Effector memory CD8-positive, alpha-beta T cell (primary cell): ENCODE results near the gene MDFIC.

Source experiments
- ATAC-seq: fragments of 150-1000 bp; cut with Tn5 transposase; replicated peaks from 2 replicates; pipeline ENCODE4 v1.10.0; 2021; ENCODE audit warnings: mild to moderate bottlenecking, moderate library complexity
- DNase-seq, 3 experiments: peaks; one replicate each; pipeline ENCODE4 v3.0.0; 2021
- H3K27ac Mint-ChIP-seq, 2 donors: one replicate each; pipeline ENCODE4 v1.8.0; 2022; ENCODE audit warnings: mild to moderate bottlenecking in 2 of 2, mixed read lengths in 2 of 2, moderate library complexity in 2 of 2
- H3K27me3 Mint-ChIP-seq, 2 donors: one replicate each; pipeline ENCODE4 v1.8.0; 2022; ENCODE audit warnings: mixed read lengths in 2 of 2
- H3K36me3 Mint-ChIP-seq: one replicate; pipeline ENCODE4 v1.8.0; 2022; ENCODE audit warnings: mild to moderate bottlenecking, moderate library complexity, mixed read lengths; ENCODE audit not compliant: insufficient read depth
- H3K4me1 Mint-ChIP-seq, 2 donors: one replicate each; pipeline ENCODE4 v1.8.0; 2022; ENCODE audit warnings: low read depth in 2 of 2, mixed read lengths in 2 of 2
- H3K4me3 Mint-ChIP-seq, 2 donors: one replicate each; pipeline ENCODE4 v1.8.0; 2022; ENCODE audit warnings: mild to moderate bottlenecking in 2 of 2, mixed read lengths in 2 of 2, moderate library complexity in 2 of 2
- H3K9me3 Mint-ChIP-seq, 2 donors: one replicate each; pipeline ENCODE4 v1.8.0; 2022; ENCODE audit warnings: mixed read lengths in 2 of 2

Gene MDFIC

GRCh38 chr7:115047958-115048720 lies 126.2 kb downstream of the MDFIC start:
- Mint-ChIP-seq H3K27me3 (peaks cover 0 to 18% of the 10 kb centered on the region in 2 donors), H3K4me1 (peaks cover 0 to 4% of the 10 kb centered on the region in 2 donors), H3K27ac (no peak overlapping the region), H3K36me3 (no peaks in the 10 kb centered on the region), H3K4me3 (no peak overlapping the region), H3K9me3 (no peaks in the 10 kb centered on the region)
- no peak for ATAC-seq
- no peak for DNase-seq

DNA sequence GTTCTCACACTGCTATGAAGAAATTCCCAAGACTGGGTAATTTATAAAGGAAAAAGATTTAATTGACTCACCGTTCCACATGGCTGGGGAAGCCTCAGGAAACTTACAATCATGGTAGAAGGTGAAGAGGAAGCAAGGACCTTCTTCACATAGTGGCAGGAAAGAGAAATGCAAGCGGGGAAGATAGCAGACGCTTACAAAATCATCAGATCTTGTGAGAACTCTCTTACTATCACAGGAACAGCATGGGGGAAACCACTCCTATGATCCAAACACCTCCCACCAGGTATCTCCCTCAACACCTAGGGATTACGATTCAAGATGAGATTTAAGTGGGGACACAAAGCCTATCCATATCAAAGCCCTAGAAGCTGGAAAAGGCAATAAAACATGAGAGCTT lies 130.8 kb downstream of the MDFIC start:
- peaks cover 4% of the 10 kb centered on the region in 2 donors for H3K4me1 Mint-ChIP-seq
- no peaks in the 10 kb centered on the region for H3K36me3 Mint-ChIP-seq
- no peak overlapping the region for H3K27ac Mint-ChIP-seq
- peaks cover 0 to 11% of the 10 kb centered on the region in 2 donors for H3K27me3 Mint-ChIP-seq
- H3K9me3 Mint-ChIP-seq, result no peaks in the 10 kb centered on the region
- no peak overlapping the region for H3K4me3 Mint-ChIP-seq
- DNase-seq (no peak), ATAC-seq (no peak)

- Mint-ChIP-seq H3K4me1 (peaks cover 4% of the 10 kb centered on the region in 2 donors), H3K4me3 (no peak overlapping the region), H3K9me3 (no peaks in the 10 kb centered on the region), H3K36me3 (no peaks in the 10 kb centered on the region), H3K27ac (no peak overlapping the region), H3K27me3 (peaks cover 0 to 11% of the 10 kb centered on the region in 2 donors)
- ATAC-seq, result no peak
- no peak for DNase-seq
Observed at GRCh38 chr7:115054478-115055065, 132.7 kb downstream of the MDFIC start.

GRCh38 chr7:115056019-115056418 lies 134.1 kb downstream of the MDFIC start:
- DNase-seq, result no peak
- no peak overlapping the region for H3K27ac Mint-ChIP-seq
- H3K36me3 Mint-ChIP-seq, result no peaks in the 10 kb centered on the region
- ATAC-seq, result no peak
- H3K4me3 Mint-ChIP-seq, result no peak overlapping the region
- peaks cover 0 to 6% of the 10 kb centered on the region in 2 donors for H3K27me3 Mint-ChIP-seq
- H3K9me3 Mint-ChIP-seq, result no peaks in the 10 kb centered on the region
- peaks cover 0 to 4% of the 10 kb centered on the region in 2 donors for H3K4me1 Mint-ChIP-seq

GRCh38 chr7:115058726-115059125 lies 136.8 kb downstream of the MDFIC start:
- H3K36me3 Mint-ChIP-seq, result no peaks in the 10 kb centered on the region
- ATAC-seq, result no peak
- peaks cover 0 to 4% of the 10 kb centered on the region in 2 donors for H3K4me1 Mint-ChIP-seq
- DNase-seq, result no peak
- no peak overlapping the region for H3K4me3 Mint-ChIP-seq
- no peaks in the 10 kb centered on the region for H3K27me3 Mint-ChIP-seq
- no peak overlapping the region for H3K27ac Mint-ChIP-seq
- H3K9me3 Mint-ChIP-seq, result no peaks in the 10 kb centered on the region

DNA sequence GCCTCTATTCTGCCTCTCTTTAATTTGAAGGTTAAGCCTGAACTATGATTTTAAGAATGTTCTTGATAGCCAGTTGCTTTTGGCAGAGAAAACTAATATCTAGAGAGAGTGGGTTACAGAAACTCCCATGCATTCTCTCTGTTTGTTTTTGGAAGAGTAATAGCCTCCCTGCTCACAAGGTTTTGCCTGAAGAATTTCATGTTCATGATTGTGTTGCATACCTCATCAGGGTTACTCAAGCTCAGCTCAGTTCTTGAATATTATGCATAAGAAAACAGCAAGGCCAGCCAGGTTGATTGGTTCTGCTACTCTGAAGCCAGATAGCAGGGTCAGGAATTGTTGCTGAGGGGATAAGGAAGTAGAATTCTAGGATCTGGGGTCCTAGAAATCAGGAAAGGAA lies 137.4 kb downstream of the MDFIC start:
- no peak for DNase-seq
- no peak overlapping the region for H3K4me3 Mint-ChIP-seq
- no peak for ATAC-seq
- peaks cover 3 to 4% of the 10 kb centered on the region in 2 donors for H3K4me1 Mint-ChIP-seq
- no peaks in the 10 kb centered on the region for H3K36me3 Mint-ChIP-seq
- H3K9me3 Mint-ChIP-seq, result no peaks in the 10 kb centered on the region
- H3K27ac Mint-ChIP-seq, result no peak overlapping the region
- no peaks in the 10 kb centered on the region for H3K27me3 Mint-ChIP-seq

DNA sequence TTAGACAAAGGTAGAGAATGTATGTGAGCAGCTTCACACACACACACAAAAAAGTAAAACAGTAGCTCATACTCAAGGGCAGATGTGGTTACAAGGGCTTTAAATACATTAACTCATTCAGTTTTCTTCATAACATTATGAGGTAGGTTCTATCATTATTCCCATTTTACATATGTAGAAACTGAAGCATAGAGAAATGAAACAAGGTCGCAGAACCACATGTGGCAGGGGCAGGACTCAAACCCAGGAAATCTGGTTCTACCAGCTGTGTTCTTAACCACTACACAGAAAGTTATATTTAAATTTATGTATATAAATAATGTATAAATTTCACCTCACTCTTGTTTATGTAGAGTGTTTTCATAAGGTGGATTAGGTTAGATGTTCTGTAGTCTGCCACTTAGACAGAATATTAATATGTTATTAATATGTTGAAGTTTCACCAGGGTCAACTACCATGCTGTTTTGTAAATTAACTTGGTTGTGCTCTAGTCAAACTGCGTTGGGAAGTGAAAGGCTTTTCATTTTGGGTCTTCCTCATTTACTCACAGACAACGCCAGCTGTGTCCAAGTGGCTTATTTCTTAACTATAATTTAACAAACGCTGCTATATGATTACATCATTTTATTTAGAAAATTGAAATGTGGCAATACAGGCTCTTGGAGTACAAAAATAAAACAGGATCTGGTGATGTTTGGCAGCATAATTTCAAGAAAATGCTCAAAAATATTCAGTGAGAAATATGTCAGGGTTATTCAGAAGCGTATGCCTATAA lies 138.4 kb downstream of the MDFIC start:
- ATAC-seq, result no peak

DNA sequence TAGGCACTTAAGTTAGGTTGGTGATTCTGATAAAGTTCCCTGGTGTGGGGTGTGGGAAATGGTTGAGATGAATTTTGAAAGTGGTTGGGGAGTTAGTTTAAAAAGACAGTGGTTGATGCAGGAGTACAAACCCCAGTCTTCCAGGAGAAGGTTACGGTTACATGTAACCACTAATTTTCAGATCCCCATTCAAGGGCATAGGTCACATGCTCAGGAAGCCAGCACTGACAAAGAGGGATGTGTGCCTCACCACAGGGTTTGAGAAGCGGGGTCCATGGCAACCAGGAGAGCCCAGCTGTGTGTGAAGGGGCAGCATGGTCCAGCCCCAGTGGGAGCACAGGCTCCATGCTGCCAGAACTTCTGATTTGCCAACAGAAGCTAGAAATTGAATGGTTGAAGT lies 144.2 kb downstream of the MDFIC start:
- H3K4me3 Mint-ChIP-seq, result no peak overlapping the region
- H3K27me3 Mint-ChIP-seq, result no peaks in the 10 kb centered on the region
- no peaks in the 10 kb centered on the region for H3K36me3 Mint-ChIP-seq
- DNase-seq (no peak), ATAC-seq (no peak)
- H3K9me3 Mint-ChIP-seq, result no peaks in the 10 kb centered on the region
- H3K4me1 Mint-ChIP-seq, result peaks cover 0 to 3% of the 10 kb centered on the region in 2 donors
- H3K27ac Mint-ChIP-seq, result no peak overlapping the region

More for the DNA sequence above, 138.4 kb downstream of the MDFIC start:
- no peak for DNase-seq
- H3K27me3 Mint-ChIP-seq, result no peaks in the 10 kb centered on the region
- no peaks in the 10 kb centered on the region for H3K36me3 Mint-ChIP-seq
- peaks cover 2 to 3% of the 10 kb centered on the region in 2 donors for H3K4me1 Mint-ChIP-seq
- no peaks in the 10 kb centered on the region for H3K9me3 Mint-ChIP-seq
- H3K27ac Mint-ChIP-seq, result no peak overlapping the region
- H3K4me3 Mint-ChIP-seq, result no peak overlapping the region

GRCh38 chr7:115066634-115067033 lies 144.7 kb downstream of the MDFIC start:
- DNase-seq (no peak), ATAC-seq (no peak)
- H3K27ac Mint-ChIP-seq, result no peak overlapping the region
- H3K4me1 Mint-ChIP-seq, result peaks cover 0 to 3% of the 10 kb centered on the region in 2 donors
- no peaks in the 10 kb centered on the region for H3K36me3 Mint-ChIP-seq
- no peaks in the 10 kb centered on the region for H3K9me3 Mint-ChIP-seq
- H3K4me3 Mint-ChIP-seq, result no peak overlapping the region
- no peaks in the 10 kb centered on the region for H3K27me3 Mint-ChIP-seq

DNA sequence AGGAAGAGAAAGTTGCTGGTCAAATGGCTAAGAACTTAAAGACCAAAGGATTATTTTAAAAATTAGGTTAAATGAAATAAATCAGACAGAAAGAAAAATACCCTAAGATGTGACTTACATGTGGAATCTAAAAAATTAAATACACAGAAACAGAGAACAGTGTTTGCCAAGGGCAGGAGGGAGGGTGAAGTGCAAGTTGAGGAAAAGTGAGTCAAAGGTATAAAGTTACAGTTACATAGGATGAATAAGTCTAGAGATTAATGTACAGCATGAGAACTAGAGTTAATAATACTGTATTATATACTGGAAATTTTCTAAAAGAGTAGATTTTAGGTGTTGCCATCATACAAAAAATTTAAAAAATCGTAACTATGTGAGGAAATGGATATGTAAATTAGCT lies 146.3 kb downstream of the MDFIC start:
- Mint-ChIP-seq H3K4me3 (no peak overlapping the region), H3K4me1 (peaks cover 0 to 3% of the 10 kb centered on the region in 2 donors), H3K27ac (no peak overlapping the region), H3K9me3 (no peaks in the 10 kb centered on the region), H3K36me3 (no peaks in the 10 kb centered on the region), H3K27me3 (no peaks in the 10 kb centered on the region)
- DNase-seq (no peak), ATAC-seq (no peak)
